Mesenchymal stem cell (in vitro differentiated cells and primary cell): ENCODE results near the gene COBL.

Source experiments
- DNase-seq: peaks from one replicate; pipeline ENCODE4 v3.0.0-alpha.2; 2013
- H2AFZ ChIP-seq: one replicate; pipeline ENCODE4 v1.6.1; 2013; ENCODE audit warnings: low read depth, mild to moderate bottlenecking, control low read depth, inconsistent platforms, low read length, moderate library complexity
- H2AK5ac ChIP-seq: 2 replicates; pipeline ENCODE4 v1.6.1; 2013; ENCODE audit warnings: low read length, moderate library complexity, mild to moderate bottlenecking, inconsistent platforms; ENCODE audit not compliant: severe bottlenecking
- H2BK120ac ChIP-seq: one replicate; pipeline ENCODE4 v1.6.1; 2013; ENCODE audit warnings: low read depth, mild to moderate bottlenecking, inconsistent platforms, low read length, moderate library complexity
- H2BK12ac ChIP-seq, 2 experiments: one replicate each; pipeline ENCODE4 v1.6.1; 2013; ENCODE audit warnings: inconsistent platforms in 2 of 2, low read length in 2 of 2, mild to moderate bottlenecking in 2 of 2, moderate library complexity in 2 of 2, control low read depth in 1 of 2
- H2BK15ac ChIP-seq: one replicate; pipeline ENCODE4 v1.6.1; 2013; ENCODE audit warnings: mild to moderate bottlenecking, low read depth, inconsistent platforms; ENCODE audit not compliant: poor library complexity, severe bottlenecking
- H2BK5ac ChIP-seq: 2 replicates; pipeline ENCODE4 v1.6.1; 2013; ENCODE audit warnings: low read depth, mild to moderate bottlenecking, low read length, control low read depth, inconsistent platforms; ENCODE audit not compliant: poor library complexity, severe bottlenecking
- H3K14ac ChIP-seq, 2 experiments: one replicate each; pipeline ENCODE4 v1.6.1; 2013; ENCODE audit warnings: inconsistent platforms in 2 of 2, low read length in 2 of 2, control low read depth in 1 of 2, mild to moderate bottlenecking in 1 of 2, moderate library complexity in 1 of 2
- H3K18ac ChIP-seq, 2 experiments: one replicate each; pipeline ENCODE4 v1.6.1; 2013; ENCODE audit warnings: inconsistent platforms in 2 of 2, low read length in 2 of 2, control low read depth in 1 of 2, low read depth in 1 of 2, mild to moderate bottlenecking in 1 of 2
- H3K23ac ChIP-seq, 2 experiments: one replicate each; pipeline ENCODE4 v1.6.1; 2013; ENCODE audit warnings: inconsistent platforms in 2 of 2, low read length in 2 of 2, mild to moderate bottlenecking in 2 of 2, moderate library complexity in 2 of 2, control low read depth in 1 of 2
- H3K27ac ChIP-seq: 2 replicates; pipeline ENCODE4 v1.5.1; 2013; ENCODE audit warnings: mild to moderate bottlenecking, moderate library complexity, low read length, control low read depth, inconsistent platforms; ENCODE audit not compliant: poor library complexity, severe bottlenecking
- H3K27me3 ChIP-seq, 2 experiments: 2 replicates each; pipeline versions ENCODE4 v1.6.1 to v1.7.0; 2013; ENCODE audit warnings: low read length in 2 of 2, mild to moderate bottlenecking in 2 of 2, moderate library complexity in 2 of 2, control low read depth in 1 of 2, inconsistent platforms in 1 of 2; ENCODE audit not compliant: control insufficient read depth in 1 of 2, insufficient read depth in 1 of 2
- H3K36me3 ChIP-seq, 2 experiments: 2 replicates each; pipeline versions ENCODE4 v1.6.1 to v1.7.0; 2013; ENCODE audit warnings: low read length in 2 of 2, control low read depth in 1 of 2, inconsistent platforms in 1 of 2, low read depth in 1 of 2, mild to moderate bottlenecking in 1 of 2; ENCODE audit not compliant: insufficient read depth in 2 of 2, control insufficient read depth in 1 of 2
- H3K4ac ChIP-seq, 2 experiments: one replicate each; pipeline ENCODE4 v1.6.1; 2013; ENCODE audit warnings: inconsistent platforms in 2 of 2, low read length in 2 of 2, mild to moderate bottlenecking in 2 of 2, moderate library complexity in 2 of 2, control low read depth in 1 of 2, low read depth in 1 of 2
- H3K4me1 ChIP-seq: 2 replicates; pipeline ENCODE4 v1.6.1; 2013; ENCODE audit warnings: low read depth, low read length, control low read depth; ENCODE audit not compliant: control insufficient read depth, insufficient read depth
- H3K4me2 ChIP-seq: 2 replicates; pipeline ENCODE4 v1.6.1; 2013; ENCODE audit warnings: low read length, mild to moderate bottlenecking, inconsistent platforms; ENCODE audit not compliant: poor library complexity, severe bottlenecking
- H3K4me3 ChIP-seq, 2 experiments: 2 replicates each; pipeline versions ENCODE4 v1.5.1 to v1.7.0; 2013; ENCODE audit warnings: low read length in 2 of 2, mild to moderate bottlenecking in 2 of 2, control low read depth in 1 of 2, low read depth in 1 of 2; ENCODE audit not compliant: insufficient read depth in 1 of 2
- H3K79me1 ChIP-seq: replicated peaks from 2 replicates; pipeline ENCODE4 v1.6.1; 2013; ENCODE audit warnings: mild to moderate bottlenecking, control low read depth, low read length, inconsistent platforms; ENCODE audit not compliant: poor library complexity, severe bottlenecking
- H3K9ac ChIP-seq: 2 replicates; pipeline ENCODE4 v1.7.0; 2013; ENCODE audit warnings: mild to moderate bottlenecking, low read length, moderate library complexity
- H3K9me3 ChIP-seq: 2 replicates; pipeline ENCODE4 v1.7.0; 2013; ENCODE audit warnings: mild to moderate bottlenecking, low read length; ENCODE audit not compliant: control insufficient read depth
- H4K8ac ChIP-seq: one replicate; pipeline ENCODE4 v1.6.1; 2013; ENCODE audit warnings: inconsistent platforms, mild to moderate bottlenecking, low read length, moderate library complexity
- H4K91ac ChIP-seq: one replicate; pipeline ENCODE4 v1.6.1; 2013; ENCODE audit warnings: mild to moderate bottlenecking, low read length, inconsistent platforms
- WGBS: methylation state at CpG from one replicate; pipeline ENCODE4 v1.1.7; 2013; ENCODE audit warnings: mixed read lengths; 5-methylcytosine and 5-hydroxymethylcytosine counted together

COBL gene

DNA sequence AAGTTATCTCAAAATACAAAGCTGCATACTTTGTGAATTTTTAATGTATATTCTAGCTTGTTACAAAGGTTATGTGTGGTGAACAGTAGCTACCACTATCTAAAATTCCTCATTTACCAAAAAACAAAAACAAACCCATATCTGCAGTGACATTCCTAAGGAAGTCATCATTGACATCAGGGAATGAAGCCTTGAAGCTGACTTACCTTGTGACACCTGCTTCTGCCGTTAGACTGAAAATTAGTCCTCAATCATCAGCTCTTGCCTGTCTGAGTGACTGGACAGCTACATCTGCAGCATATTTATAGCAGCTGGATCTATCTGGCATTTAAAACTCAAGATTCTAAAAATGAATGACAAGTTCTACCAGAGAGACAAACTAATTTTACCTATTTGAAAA, 43.2 kb downstream of the COBL start:
- Histone ChIP-seq H2BK120ac (no peak overlapping the region), H3K18ac (no peak overlapping the region), H3K14ac (no peak overlapping the region), H3K36me3 (no peaks in the 10 kb centered on the region), H3K9me3 (no peaks in the 10 kb centered on the region), H3K4me2 (no peak overlapping the region), H2AFZ (no peak overlapping the region), H3K9ac (no peak overlapping the region), H3K79me1 (no peaks in the 10 kb centered on the region), H3K23ac (no peak overlapping the region), H2BK5ac (no peak overlapping the region), H3K27me3 (peaks cover 4 to 32% of the 10 kb centered on the region in 2 experiments), H4K91ac (no peak overlapping the region), H2BK12ac (no peak overlapping the region), H2AK5ac (no peak overlapping the region), H3K4me1 (no peaks in the 10 kb centered on the region), H3K4ac (no peak overlapping the region), H3K27ac (no peak overlapping the region), H3K4me3 (no peak overlapping the region), H4K8ac (no peak overlapping the region), H2BK15ac (no peak overlapping the region)
- 100% methylated on average over 1 of the region's 1 CpG for WGBS
- no peak for DNase-seq

GRCh38 chr7:51270965-51271364, 45.6 kb downstream of the COBL start:
- 85% methylated on average over 5 of the region's 5 CpGs for WGBS
- no peak overlapping the region for H2BK12ac ChIP-seq
- no peak overlapping the region for H2BK15ac ChIP-seq
- no peak for DNase-seq
- no peak overlapping the region for H3K4me3 ChIP-seq
- no peak overlapping the region for H3K14ac ChIP-seq
- no peaks in the 10 kb centered on the region for H3K36me3 ChIP-seq
- no peak overlapping the region for H3K4ac ChIP-seq
- no peak overlapping the region for H3K18ac ChIP-seq
- no peak overlapping the region for H2AK5ac ChIP-seq
- no peaks in the 10 kb centered on the region for H3K9me3 ChIP-seq
- no peaks in the 10 kb centered on the region for H3K79me1 ChIP-seq
- no peak overlapping the region for H3K4me2 ChIP-seq
- H3K9ac ChIP-seq, result no peak overlapping the region
- no peak overlapping the region for H4K8ac ChIP-seq
- no peak overlapping the region for H2BK5ac ChIP-seq
- H3K4me1 ChIP-seq, result no peaks in the 10 kb centered on the region
- H3K27me3 ChIP-seq, result peaks cover 4 to 22% of the 10 kb centered on the region in 2 experiments
- H3K23ac ChIP-seq, result no peak overlapping the region
- H2BK120ac ChIP-seq, result no peak overlapping the region
- H3K27ac ChIP-seq, result no peak overlapping the region
- H4K91ac ChIP-seq, result no peak overlapping the region
- H2AFZ ChIP-seq, result no peak overlapping the region

GRCh38 chr7:51269911-51270310, 46.7 kb downstream of the COBL start:
- 90% methylated on average over 5 of the region's 5 CpGs for WGBS

DNA sequence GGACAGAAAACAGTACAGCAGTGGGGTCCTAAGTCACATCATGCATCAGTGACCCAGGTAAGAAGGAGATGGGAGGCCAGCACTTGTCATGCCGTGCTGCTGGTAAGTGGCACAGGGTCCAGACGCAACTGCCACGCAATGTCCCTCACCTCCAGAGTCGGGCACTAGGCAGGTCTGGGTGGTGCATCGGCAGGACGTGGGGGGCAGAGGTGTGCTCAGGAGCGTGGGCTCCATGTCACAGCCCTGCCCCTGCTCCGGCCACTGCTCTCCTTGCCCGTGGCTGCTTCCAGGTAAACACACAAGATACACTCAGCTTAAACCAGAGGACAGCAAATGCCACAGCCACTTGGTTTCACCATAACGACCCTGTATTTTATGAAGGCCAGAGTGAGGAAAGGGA, 47.3 kb downstream of the COBL start:
- Histone ChIP-seq H3K79me1 (no peaks in the 10 kb centered on the region), H3K4me3 (no peak overlapping the region), H3K4me2 (no peak overlapping the region), H4K91ac (peak overlapping the region; percentile 30), H3K27me3 (peaks cover 3 to 15% of the 10 kb centered on the region in 2 experiments), H3K4ac (no peak overlapping the region), H3K4me1 (no peaks in the 10 kb centered on the region), H3K9ac (no peak overlapping the region), H2AK5ac (no peak overlapping the region), H3K14ac (no peak overlapping the region), H4K8ac (no peak overlapping the region), H3K27ac (no peak overlapping the region), H3K18ac (no peak overlapping the region), H2BK15ac (no peak overlapping the region), H3K36me3 (no peaks in the 10 kb centered on the region), H2BK120ac (no peak overlapping the region), H2BK5ac (no peak overlapping the region), H3K9me3 (no peaks in the 10 kb centered on the region), H2BK12ac (no peak overlapping the region), H3K23ac (no peak overlapping the region), H2AFZ (no peak overlapping the region)
- no peak for DNase-seq
- 95% methylated on average over 7 of the region's 10 CpGs for WGBS

More at GRCh38 chr7:51269911-51270310, 46.7 kb downstream of the COBL start:
- no peak overlapping the region for H4K91ac ChIP-seq
- DNase-seq, result no peak
- H2BK12ac ChIP-seq, result no peak overlapping the region
- no peak overlapping the region for H2BK5ac ChIP-seq
- no peak overlapping the region for H3K14ac ChIP-seq
- H3K4me1 ChIP-seq, result no peaks in the 10 kb centered on the region
- no peak overlapping the region for H3K18ac ChIP-seq
- no peaks in the 10 kb centered on the region for H3K9me3 ChIP-seq
- H3K4ac ChIP-seq, result no peak overlapping the region
- no peak overlapping the region for H2AFZ ChIP-seq
- H3K36me3 ChIP-seq, result no peaks in the 10 kb centered on the region
- H3K27me3 ChIP-seq, result peaks cover 4 to 21% of the 10 kb centered on the region in 2 experiments
- no peaks in the 10 kb centered on the region for H3K79me1 ChIP-seq
- H2AK5ac ChIP-seq, result no peak overlapping the region
- H3K9ac ChIP-seq, result no peak overlapping the region
- no peak overlapping the region for H2BK15ac ChIP-seq
- no peak overlapping the region for H3K4me3 ChIP-seq
- no peak overlapping the region for H4K8ac ChIP-seq
- H2BK120ac ChIP-seq, result no peak overlapping the region
- H3K27ac ChIP-seq, result no peak overlapping the region
- H3K23ac ChIP-seq, result no peak overlapping the region
- H3K4me2 ChIP-seq, result no peak overlapping the region
